DMS53 (cell line): ENCODE measurements around the gene HPS1.

Experiments
- DNase-seq: peaks from one replicate; lab custom pipeline; 2025; lab: John Stamatoyannopoulos, UW

Gene HPS1

DNA sequence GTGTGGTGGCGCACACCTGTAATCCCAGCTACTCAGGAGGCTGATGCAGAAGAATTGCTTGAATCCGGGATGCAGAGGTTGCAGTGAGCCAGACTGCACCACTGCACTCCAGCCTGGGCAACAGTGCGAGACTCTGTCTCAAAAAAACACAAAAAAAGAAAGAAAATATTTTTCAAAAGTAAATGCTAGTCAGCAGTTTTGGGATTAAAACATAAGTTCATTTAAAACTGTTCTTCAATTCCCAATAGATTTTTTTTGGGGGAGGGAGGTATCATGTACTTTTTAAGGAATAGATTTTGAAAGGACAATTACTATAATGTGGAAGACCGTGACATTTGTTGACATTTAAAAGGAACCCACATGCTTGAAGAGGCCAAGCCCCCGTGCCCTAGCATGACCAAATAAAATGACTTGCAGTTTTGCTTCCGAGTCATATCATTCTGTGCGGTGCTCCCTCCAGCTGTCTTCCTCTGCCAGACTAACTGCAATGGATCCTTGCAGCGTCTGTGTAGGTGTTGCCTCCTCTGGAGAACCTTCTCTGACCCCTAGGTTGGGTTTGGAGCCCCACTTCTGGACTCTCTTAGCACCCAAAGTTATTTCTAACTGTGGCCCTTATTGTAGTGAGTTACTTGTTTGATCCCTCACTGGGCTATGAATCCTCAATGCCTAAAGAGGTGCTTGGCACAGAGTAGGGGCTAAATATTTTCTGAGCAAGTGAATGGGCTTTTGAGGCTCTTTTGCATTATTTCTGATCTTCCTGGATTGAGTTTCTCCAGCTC is 17.4 kb upstream of the HPS1 start:
- DNase-seq, result no peak

DNA sequence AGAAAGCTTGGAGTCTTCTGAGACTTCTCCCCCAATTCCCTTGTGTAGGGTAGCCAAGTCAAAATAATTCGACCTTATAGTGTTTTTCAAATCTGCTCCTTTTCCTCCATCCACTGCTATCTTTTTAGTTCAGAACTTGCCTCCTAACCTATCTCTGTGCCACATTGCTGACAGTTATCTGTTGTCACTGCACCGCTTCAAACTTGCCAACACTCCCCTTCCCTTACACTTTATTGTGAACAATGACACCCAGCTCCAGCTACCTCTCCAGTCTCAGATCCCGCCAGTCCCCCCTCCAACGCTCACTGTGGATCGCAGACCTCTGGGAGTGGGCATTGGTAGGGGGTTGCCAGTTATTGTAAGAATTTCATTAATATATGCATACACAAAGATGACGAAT is 16.3 kb upstream of the HPS1 start:
- no peak for DNase-seq

DNA sequence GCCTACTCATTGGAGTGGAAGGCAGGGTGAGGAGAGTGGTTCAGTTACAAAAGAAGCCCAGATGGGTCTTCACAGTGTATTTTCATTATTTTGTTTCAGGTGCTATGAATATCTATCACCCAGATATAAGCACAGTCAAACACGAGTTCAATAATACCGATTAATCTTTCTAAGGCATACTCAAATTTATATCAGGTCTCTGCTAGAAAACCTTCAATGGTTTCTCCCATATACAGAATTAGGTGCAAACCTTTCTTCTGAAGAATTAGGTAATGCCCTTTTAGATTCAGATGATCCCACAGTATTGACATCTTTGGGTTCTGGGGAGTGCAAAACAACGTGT is 14.7 kb upstream of the HPS1 start:
- no peak for DNase-seq

DNA sequence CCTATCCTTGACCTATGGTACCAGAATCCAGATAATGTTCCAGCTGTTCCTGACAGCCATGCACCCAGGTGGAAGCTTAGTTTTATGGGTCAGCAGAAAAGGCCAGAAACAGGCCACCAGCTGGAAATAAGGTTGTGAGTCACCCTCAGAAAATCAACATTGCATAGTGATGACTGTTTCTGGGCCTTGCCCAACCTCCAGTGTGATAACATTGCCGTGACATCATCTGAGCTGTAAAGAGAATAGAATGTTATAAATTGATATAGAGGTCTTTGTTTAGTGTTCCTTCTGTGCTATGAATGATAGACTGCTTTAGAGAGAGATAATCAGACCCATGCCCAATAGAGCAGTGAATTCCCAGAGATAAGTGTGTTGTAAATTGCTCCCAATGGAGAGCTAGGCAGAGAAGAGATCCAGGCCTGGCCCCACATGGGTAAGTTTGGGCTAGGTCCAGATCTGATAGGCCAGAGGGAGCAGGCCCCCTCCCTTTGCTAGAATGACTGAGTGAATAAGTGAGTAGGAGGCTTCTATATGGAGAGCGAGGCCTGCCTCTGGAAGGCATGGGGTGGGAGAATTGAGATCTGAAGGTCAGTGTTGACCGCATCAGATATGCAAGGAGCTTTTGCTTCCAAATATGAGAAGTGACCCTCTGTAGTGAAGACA is 14.2 kb upstream of the HPS1 start:
- DNase-seq, result peak; percentile 93

DNA sequence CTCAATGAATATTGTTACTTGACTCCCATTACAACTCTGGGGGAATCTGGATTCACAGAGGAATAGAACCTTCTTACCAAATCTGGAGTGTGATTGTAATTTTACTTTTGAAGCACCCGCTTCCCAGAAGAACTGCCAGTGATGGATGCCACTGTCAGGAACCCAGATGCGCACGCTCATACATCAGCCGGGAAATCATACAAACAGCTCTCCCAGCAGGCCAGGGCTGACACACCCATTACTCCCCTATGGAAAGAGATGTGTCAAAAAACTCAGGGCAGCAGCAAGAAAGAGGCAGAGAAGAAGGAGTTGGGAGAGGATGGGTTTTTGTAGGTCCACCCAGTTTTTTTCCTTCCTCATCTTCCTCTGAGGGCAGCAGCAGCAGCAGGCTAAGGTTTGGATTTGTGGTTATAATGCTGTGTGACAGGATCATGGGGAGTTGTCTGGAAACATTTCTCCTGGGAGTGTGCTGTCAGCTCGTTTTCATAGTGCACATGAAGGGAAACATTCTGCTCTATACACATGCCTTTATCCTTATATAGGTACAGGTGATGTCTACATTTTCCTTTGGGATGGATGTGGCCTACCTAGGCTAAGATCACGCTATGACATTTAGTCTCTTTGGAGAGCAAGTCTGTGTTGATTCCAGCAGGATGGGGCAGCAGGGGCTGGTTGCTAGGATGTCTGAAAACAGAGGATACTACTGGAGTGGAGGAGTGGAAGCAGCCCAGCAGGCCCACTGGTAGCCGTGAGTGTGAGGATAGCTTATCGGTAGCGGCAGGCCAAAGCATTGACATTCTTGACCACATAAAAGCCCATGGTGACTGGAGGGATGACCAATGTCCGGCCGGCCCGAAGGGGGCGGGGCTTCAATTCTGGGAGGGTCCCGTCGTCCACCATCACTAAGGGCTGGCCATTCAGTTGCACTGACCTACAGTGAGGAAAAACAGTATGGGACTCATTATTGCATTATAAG is 12.4 kb upstream of the HPS1 start:
- DNase-seq, result no peak

DNA sequence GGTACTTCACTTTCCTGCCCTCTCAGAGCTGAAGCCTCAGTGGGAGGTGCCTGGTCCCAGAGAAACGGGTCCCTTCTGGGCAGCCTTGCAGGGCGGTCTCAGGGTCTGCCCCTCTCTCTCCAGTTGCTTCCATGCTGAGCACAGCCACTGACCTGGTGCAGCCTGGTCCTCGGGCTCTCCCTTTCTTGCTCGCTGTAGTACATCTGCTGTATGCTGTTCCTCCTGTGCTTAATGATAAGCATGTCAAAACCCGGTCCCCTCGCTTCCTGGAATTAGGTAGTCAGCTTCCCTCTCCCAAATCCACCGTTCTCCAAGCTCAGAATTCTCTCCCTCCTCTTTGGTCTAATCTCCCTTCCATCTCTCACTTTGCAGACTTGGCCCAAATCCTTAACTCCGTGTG is 11.0 kb upstream of the HPS1 start:
- DNase-seq, result no peak

DNA sequence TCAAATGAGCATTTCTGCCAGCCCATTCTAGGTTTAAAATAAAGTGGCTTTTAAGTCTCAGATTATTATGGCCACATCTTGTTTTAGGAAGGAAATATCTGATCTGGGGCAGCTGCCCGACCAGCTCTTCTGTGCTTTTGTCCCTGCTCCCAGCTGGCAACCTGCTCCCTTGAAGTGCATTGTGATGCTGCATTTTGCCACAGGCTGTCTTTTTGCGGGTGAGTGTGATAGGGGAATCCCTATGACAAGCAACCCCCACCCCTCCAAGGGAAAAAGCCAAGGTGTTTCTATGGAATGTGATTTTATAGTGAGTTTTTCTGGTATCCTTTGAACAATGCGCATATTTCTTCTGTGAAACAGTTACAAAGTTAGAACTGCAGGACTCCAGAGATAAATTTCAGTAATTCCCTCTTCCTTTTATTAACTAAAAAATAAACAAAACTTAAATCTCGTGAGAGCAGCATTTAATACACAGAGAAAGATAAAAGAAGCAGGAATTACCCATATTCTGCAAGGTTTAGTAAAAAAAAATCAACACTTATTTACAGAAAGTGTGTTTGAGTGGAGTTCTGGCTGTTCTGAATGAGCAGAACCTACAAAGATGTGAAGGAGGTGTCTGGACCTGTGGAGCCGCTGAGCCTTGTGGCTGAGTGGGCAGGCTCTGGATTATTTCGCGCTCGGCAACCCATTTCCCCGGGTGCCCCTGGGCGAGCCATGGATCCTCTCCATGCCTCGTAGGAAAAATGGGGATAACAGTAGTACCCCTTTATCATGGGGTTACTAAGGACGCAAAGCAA is 10.1 kb upstream of the HPS1 start:
- no peak for DNase-seq

DNA sequence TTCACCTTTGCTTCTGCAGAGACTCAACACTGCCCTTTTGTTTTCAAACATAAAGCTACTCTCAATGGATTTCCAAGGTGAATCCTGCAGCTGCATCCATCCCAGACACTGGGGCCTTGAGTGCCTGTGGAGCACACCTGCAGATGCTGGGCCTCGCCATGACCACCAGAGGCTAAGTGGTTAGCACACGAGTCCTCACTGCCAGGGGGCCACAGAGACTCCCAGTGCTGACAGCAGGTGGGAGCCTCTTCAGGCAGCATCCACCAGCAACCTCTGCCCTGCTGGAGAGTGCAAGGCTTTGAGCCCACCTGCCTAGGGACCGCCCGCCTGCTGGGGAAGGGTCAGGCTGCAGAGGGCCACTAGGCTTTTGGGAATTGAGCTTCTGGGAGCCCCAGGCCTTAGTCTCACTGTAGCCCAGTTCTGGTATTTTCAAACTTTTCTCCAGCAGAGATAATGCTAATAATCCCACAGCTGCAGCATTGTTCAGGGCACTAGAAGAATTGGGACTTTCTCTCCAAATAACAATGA is 9.4 kb upstream of the HPS1 start:
- no peak for DNase-seq

GRCh38 chr10:98453729-98454128 is 7.0 kb upstream of the HPS1 start:
- no peak for DNase-seq

GRCh38 chr10:98450618-98451017 is 3.9 kb upstream of the HPS1 start:
- DNase-seq, result no peak

GRCh38 chr10:98449287-98449686 is 2.6 kb upstream of the HPS1 start:
- no peak for DNase-seq

GRCh38 chr10:98446151-98446660 is 529 bp downstream of the HPS1 start:
- peak; percentile 63 for DNase-seq

GRCh38 chr10:98445200-98445812 is 1.4 kb downstream of the HPS1 start:
- DNase-seq, result no peak

DNA sequence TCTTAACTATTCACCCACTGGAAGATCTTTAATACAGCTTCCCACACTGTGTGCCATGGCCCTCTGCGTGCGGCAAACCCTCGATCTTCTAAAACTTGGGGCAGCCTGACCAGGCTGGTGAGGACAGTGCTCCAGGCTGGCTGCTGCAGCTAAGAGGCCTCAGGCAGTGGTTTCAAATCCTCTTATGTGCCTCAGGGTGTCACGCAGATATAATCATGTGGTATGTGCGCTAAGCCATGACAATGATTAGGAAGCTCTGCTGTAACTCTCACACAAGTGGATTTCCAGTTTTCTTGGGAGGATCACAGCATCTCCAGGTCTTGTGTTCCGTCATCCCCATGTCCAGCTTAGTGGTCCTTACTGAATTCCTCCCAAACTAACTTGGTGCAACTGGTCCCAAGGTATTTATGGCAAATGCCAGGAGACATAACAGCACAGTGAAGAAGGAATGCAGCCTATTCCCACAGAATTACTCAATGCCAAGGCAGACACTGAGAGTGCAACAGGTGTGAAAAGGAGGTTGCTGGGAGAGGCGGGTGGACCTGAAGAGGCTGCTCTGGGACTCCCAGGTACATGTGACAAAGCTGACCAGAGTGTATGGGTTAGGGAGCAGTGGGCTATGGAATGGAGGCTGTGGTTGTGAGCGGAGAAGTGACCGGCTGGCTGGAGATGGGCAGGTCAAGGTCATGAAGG is 2.3 kb downstream of the HPS1 start:
- DNase-seq, result no peak

- DNase-seq, result no peak
Measured at GRCh38 chr10:98438715-98439114, 8.0 kb downstream of the HPS1 start.

- DNase-seq, result no peak
Measured at GRCh38 chr10:98436704-98437103, 10.0 kb downstream of the HPS1 start.

- DNase-seq, result no peak
Measured at GRCh38 chr10:98435178-98435577, 11.6 kb downstream of the HPS1 start.

GRCh38 chr10:98433881-98434732 is 12.6 kb downstream of the HPS1 start:
- no peak for DNase-seq

- DNase-seq, result no peak
Measured at GRCh38 chr10:98433371-98433770, 13.4 kb downstream of the HPS1 start.
